ENCODE results near the gene TTLL13.
A peak's percentile ranks its signal among the peaks of the same experiment; 100 is the strongest.

Gene TTLL13

GRCh38 chr15:90217671-90218394 is 31.5 kb upstream of the TTLL13 start:
- TF ChIP-seq CTCF (IDR thresholded peaks at IDR 0.05; ENCODE audit: extremely low read depth, missing control alignments) = no peak
- no peak for DNase-seq (ENCODE audit: low spot score)

GRCh38 chr15:90219421-90220141 is 29.8 kb upstream of the TTLL13 start:
- peak; percentile 75 for DNase-seq (ENCODE audit: low spot score)
- peak; percentile 47 for TF ChIP-seq CTCF (IDR thresholded peaks at IDR 0.05; ENCODE audit: extremely low read depth, missing control alignments)

- DNase-seq (ENCODE audit: low spot score) = peak; percentile 67
- peak; percentile 61 for TF ChIP-seq CTCF (IDR thresholded peaks at IDR 0.05; ENCODE audit: extremely low read depth, missing control alignments)
Observed at GRCh38 chr15:90221246-90221900, 28.0 kb upstream of the TTLL13 start.

GRCh38 chr15:90222547-90222946 is 26.8 kb upstream of the TTLL13 start:
- DNase-seq (ENCODE audit: low spot score) = no peak
- no peak for TF ChIP-seq CTCF (IDR thresholded peaks at IDR 0.05; ENCODE audit: extremely low read depth, missing control alignments)

- no peak for TF ChIP-seq CTCF (IDR thresholded peaks at IDR 0.05; ENCODE audit: extremely low read depth, missing control alignments)
- no peak for DNase-seq (ENCODE audit: low spot score)
Observed at GRCh38 chr15:90223441-90224165, 25.8 kb upstream of the TTLL13 start.

GRCh38 chr15:90225047-90225446 is 24.3 kb upstream of the TTLL13 start:
- TF ChIP-seq CTCF (IDR thresholded peaks at IDR 0.05; ENCODE audit: extremely low read depth, missing control alignments) = no peak
- no peak for DNase-seq (ENCODE audit: low spot score)

Data from GM20000 (cell line).